NCI-H146 (cell line): Measurements from ENCODE around the gene TMC8.
A peak's percentile ranks its signal among the peaks of the same experiment; 100 is the strongest.

Experiments used
- DNase-seq: peaks from one replicate; lab custom pipeline; 2025; lab: John Stamatoyannopoulos, UW

The TMC8 gene

GRCh38 chr17:78124081-78124835, 6.3 kb upstream of the TMC8 start:
- no peak for DNase-seq

DNA sequence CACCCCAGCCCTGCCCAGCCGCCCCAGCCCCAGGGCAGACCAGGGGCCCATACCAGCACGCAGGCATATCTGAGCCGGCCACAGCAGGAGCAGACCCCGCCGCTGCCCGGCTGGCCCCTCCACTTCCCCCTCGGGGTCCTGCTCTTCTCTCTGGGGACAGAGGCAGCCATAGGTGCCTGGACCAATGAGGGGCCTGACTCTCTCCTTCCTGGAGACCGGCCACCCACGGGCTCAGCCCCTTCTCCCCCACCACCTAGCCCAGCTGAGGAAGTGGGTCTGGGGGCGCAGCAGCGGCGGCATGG, 5.8 kb upstream of the TMC8 start:
- no peak for DNase-seq

DNA sequence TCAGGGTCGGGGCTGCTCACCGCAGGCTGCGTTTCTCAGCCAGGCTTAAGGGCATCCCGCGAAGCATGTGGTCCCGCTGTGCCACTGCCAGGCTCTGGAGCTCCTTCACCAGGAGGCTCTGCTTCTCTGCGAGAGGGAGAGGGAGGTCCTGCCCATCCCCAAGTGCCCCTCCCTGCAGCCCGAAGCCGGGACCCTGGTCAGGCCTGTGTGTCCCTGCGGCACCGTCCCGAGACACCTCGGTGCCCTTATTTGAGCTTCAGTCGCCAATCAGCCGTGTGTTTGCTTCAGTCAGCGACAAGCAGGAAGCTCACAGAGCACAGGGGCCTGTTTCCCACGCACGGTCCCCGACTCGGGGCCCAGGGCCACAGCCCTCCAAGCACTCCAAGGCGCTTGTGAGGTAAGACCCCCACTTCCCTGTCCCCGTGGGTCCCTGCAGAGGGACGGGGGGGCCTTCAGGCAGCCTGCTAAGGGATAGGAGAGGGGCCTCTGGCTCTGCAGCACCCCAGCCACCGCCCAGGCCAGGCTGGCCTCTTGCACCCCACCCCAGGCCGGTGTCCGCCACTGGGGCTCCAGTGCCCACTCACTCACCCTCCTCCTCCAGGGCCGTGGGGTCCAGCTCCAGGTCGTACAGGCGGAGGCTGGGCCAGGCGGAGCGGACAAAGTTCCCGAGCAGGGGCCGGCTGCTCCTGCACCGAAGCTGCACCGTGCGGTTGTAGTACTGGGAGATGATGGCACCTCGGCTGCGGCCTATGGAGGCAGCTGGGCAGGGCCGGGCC, 5.2 kb upstream of the TMC8 start:
- DNase-seq, result no peak

DNA sequence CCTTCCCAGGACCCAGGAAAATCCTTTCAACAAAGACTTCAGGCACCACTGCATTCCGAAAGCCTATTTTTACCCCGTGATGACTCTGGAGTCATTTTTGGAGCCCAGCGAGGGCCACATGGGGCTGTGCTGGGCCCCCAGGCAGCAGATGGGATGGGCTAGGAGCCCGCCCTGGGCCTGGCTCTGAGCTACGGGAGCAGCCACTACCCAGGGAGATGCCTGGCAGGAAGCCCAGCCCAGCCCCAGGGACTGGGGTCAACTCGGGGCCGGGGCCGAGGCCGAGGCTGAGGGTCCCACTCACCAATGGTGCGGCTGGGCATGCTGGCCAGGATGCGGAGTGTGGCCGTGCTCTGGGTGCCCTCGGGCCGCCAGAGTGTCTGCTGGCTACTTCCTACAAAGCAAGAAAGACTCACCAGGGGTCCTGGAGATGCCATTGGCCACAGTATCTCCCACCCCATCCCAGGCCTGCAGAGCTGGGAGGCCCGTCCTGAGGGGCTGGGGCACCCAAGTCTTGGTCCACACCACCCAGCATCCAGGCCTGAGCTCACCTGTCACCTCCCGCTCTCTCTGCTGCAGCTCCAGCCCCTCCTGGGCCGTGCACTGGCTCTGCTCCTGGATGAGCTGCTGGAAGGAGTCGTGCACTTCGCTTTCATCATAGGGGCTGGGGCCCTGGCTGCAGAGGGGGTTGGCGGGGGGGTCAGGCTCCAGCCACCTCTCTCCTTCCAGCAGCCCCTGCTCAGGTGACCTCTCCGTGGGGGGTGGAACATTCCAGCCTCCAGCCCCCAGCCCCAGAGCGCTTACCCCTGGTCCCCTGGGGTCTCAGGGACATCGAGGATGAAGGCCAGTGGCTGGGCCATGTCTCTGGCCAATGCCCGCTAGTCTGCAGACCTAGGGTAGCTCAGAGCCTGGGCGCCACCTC, 4.3 kb upstream of the TMC8 start:
- DNase-seq, result no peak

- DNase-seq, result no peak
These were observed 3.7 kb upstream of the TMC8 start for GRCh38 chr17:78126895-78127238.

GRCh38 chr17:78127239-78127887, 3.2 kb upstream of the TMC8 start:
- no peak for DNase-seq

GRCh38 chr17:78127888-78128550, 2.6 kb upstream of the TMC8 start:
- DNase-seq, result peak; percentile 38

DNA sequence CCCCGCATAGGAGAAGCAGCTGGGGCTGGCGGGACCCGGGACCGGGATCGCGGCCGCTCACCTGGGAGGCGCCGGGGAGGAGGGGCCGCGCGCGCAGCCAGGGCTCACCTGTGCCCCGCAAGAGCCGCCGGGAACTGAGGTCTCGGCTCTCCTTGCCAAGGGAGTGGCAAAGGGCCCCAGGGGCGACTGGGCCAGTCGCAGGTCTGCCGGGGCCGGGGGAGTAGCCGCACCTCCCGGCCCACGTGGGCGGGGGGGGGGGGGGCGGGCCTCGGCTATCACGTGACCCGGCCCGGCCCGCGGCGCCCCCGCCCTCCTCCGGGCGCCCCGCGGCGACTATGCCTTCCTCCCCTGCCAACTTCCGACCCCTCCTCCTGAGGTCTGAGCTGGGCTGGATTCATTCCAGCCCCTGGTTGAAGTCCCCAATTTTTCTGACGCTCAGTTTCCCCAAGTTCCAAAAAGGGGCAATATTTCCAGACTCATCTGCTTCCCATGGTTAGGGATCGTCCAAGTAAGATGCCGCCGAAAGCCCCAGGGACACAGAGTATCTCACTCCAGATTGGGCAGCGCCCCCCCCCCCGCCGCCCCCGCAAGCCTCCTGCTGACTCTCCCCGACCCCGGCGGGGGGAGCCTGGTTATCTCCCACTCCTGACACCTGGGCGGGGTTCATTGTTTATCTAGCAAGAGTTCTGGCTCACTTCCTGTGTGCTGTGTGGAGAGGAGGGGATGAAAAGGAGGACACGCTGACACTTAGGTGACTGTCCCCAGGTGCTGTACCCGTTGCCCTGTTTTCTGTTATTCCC, 1.8 kb upstream of the TMC8 start, which contains the start of gene TMC6:
Gene TMC6, minus strand, starts transcription at position 205 of the 800 bp plus-strand sequence. CDS start 1,923 bp downstream, outside the sequence.
- peak; percentile 93 for DNase-seq

GRCh38 chr17:78129351-78130089, 1.1 kb upstream of the TMC8 start:
- no peak for DNase-seq

DNA sequence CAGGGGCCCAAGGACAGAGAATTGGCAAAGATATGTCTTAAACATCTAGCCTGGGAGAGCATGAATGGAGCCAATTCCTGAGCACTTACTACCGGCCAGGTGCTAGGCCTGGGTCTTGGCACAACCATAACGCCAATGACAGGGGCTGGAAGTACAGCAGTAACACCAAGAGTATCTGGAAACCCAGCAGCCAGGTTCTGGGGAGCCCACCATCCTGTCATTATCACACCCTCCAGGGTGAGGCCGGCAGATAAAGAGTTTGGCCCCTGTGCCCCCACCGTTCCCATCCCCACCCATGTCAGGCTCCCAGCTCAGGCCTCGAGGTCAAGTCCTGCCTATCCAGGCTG, 508 bp upstream of the TMC8 start:
- no peak for DNase-seq

- DNase-seq, result no peak
These were observed 857 bp downstream of the TMC8 start for GRCh38 chr17:78131172-78132083.

DNA sequence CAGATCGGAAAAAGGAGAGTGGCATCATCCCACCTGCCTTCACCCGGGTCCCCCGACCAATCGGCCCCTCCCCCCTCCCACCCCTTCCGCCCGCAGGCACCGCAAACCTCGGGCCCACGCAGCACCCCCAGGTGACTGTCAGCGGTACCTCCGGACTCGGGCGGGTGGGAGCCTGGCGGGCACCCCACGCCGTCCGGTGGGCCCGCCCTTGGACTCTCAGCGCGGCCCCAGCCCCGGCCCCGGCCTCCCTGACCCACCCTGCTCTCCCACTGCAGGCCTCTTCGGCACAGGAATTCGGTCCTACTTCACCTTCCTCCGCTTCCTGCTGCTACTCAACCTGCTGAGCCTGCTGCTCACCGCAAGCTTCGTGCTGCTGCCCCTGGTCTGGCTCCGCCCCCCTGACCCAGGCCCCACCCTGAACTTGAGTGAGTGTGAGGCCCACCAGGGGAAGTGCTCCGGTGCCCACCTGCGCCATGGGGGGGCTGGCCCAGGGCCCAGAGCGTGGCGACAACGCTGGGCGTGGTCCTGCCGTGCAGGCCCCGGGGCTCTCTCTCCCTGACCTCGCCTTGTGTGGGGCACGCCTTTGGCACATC, 1.6 kb downstream of the TMC8 start:
- DNase-seq, result peak; percentile 37

DNA sequence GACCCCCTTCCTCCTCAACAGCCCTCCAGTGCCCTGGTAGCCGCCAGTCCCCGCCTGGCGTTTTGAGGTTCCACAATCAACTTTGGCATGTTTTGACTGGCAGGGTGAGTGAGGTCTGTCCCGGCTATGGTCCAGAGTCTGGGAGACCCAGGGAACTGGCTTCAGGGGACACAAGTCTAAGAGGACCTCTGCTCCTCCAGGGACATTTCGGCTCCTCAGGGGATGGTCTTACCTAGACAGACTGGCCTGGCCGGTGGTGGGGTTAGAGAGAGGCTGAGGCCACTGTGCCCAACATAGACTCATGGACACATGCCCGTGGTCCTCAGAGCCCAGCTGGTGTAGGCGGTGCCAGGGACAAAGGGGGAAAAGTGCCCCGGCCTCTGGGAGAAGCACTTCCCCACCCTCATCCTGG, 2.2 kb downstream of the TMC8 start:
- no peak for DNase-seq

DNA sequence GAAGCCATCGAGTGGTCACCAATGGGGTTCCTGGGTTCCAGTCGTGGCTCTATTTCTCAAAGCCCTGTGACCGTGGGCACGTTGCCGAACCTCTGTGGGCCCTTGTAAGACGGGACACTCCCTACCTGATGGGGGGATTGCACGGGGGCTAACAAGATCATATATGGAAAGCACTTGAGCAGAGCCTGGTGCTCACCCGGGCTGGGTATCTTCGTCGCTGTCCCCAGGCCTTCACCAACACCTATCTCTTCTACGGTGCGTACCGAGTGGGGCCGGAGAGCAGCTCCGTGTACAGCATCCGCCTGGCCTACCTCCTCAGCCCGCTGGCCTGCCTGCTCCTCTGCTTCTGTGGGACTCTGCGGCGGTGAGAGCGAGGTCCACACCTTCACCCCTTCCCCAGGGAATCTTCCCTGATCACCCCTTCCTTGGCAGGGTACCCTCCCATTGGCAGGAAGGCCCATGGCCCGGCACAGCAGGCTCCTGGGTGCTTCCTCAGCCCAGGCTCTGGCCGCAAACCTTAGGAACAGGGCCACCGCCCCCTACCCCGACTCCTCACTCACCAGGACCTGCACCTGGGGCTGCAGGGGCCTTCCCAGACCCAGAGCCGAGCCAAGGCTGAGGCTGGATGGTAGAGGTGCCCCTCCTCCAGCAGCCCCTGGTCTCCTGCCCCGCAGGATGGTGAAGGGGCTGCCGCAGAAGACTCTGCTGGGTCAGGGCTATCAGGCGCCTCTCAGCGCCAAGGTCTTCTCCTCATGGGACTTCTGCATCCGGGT, 2.8 kb downstream of the TMC8 start:
- no peak for DNase-seq

GRCh38 chr17:78133971-78134898, 3.7 kb downstream of the TMC8 start:
- peak; percentile 74 for DNase-seq

DNA sequence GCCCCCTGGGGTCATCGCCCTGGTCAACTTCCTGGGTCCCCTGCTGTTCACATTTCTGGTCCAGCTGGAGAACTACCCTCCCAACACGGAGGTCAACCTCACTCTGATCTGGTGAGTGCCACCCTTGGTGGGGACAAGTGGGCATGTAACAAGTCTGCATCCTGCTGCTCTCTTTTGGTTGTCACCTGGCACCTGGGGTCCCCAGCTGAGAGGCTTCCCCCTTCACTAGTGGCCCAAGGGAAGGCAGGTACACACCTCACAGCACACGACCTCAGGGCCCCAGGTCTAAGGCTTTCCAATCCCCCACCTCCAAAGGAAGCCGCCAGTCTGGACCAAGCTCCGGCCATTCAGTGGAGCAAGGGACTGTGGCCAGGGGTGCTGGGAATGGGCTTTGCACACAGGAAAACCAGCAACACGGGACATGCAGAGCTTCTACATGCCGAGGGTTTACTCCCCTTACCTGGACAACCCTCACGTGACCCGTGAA, 4.4 kb downstream of the TMC8 start:
- DNase-seq, result no peak
